G401 (cell line): ENCODE measurements around the gene PPP1R15A. TPM values are rescaled to one million over a fixed set of nuclear protein-coding genes. Genes with fewer than 3 reads are reported as not detected.

Source experiments
- total RNA-seq: library from RNA; depleted of rRNA; stranded (reverse); fragments of >200 nt; shearing (Covaris generic); gene quantifications from 2 replicates; pipeline ENCODE4 v1.2.3, GENCODE V29; 2014; rRNA removed

Gene PPP1R15A
- total RNA-seq, 1 experiment from 2014 or later: 58.7 TPM

Other genes starting within 250 kb of the PPP1R15A start
- 25.5 and 40.0 TPM in 2 replicates for gene DBP, start 235.0 kb upstream of the PPP1R15A start, total RNA-seq
- 103 TPM in 2 replicates for gene CA11, start 226.2 kb upstream of the PPP1R15A start, total RNA-seq
- 1.3 TPM in 1 of 2 replicates, not detected in the other for gene NTN5, start 199.4 kb upstream of the PPP1R15A start, total RNA-seq
- gene FUT2, start 176.4 kb upstream of the PPP1R15A start, total RNA-seq: not detected in 2 replicates
- gene MAMSTR, start 152.7 kb upstream of the PPP1R15A start, total RNA-seq: 0.37 and 1.5 TPM in 2 replicates
- 2.8 and 27.4 TPM in 2 replicates for gene RASIP1, start 131.8 kb upstream of the PPP1R15A start, total RNA-seq
- gene IZUMO1, start 125.5 kb upstream of the PPP1R15A start, total RNA-seq: not detected in 2 replicates
- not detected in 2 replicates for gene FUT1, start 119.8 kb upstream of the PPP1R15A start, total RNA-seq
- gene FGF21, start 116.9 kb upstream of the PPP1R15A start, total RNA-seq: not detected in 2 replicates
- gene BCAT2, start 61.4 kb upstream of the PPP1R15A start, total RNA-seq: 43.4 and 44.1 TPM in 2 replicates
- 62.8 and 69.0 TPM in 2 replicates for gene HSD17B14, start 35.9 kb upstream of the PPP1R15A start, total RNA-seq
- 12.4 and 20.4 TPM in 2 replicates for gene PLEKHA4, start 3.8 kb upstream of the PPP1R15A start, total RNA-seq
- gene TULP2, start 26.3 kb downstream of the PPP1R15A start, total RNA-seq: not detected in 2 replicates
- gene NUCB1, start 27.9 kb downstream of the PPP1R15A start, total RNA-seq: 201 and 252 TPM in 2 replicates
- 3.0 and 4.2 TPM in 2 replicates for gene DHDH, start 61.3 kb downstream of the PPP1R15A start, total RNA-seq
- gene BAX, start 82.5 kb downstream of the PPP1R15A start, total RNA-seq: 160 and 177 TPM in 2 replicates
- gene FTL, start 92.9 kb downstream of the PPP1R15A start, total RNA-seq: 4,146 and 4,408 TPM in 2 replicates
- 41.3 and 43.2 TPM in 2 replicates for gene GYS1, start 120.9 kb downstream of the PPP1R15A start, total RNA-seq
- gene RUVBL2, start 121.5 kb downstream of the PPP1R15A start, total RNA-seq: 426 and 535 TPM in 2 replicates
- not detected in 2 replicates for gene LHB, start 144.7 kb downstream of the PPP1R15A start, total RNA-seq
- not detected in 2 replicates for gene CGB3, start 151.9 kb downstream of the PPP1R15A start, total RNA-seq
- not detected in 2 replicates for gene CGB2, start 159.5 kb downstream of the PPP1R15A start, total RNA-seq
- not detected in 2 replicates for gene CGB1, start 164.5 kb downstream of the PPP1R15A start, total RNA-seq
- gene CGB5, start 171.4 kb downstream of the PPP1R15A start, total RNA-seq: not detected in 2 replicates
- not detected in 2 replicates for gene CGB8, start 176.7 kb downstream of the PPP1R15A start, total RNA-seq
- 4.8 and 7.2 TPM in 2 replicates for gene CGB7, start 185.3 kb downstream of the PPP1R15A start, total RNA-seq
- 11.5 and 18.3 TPM in 2 replicates for gene NTF4, start 192.4 kb downstream of the PPP1R15A start, total RNA-seq
- gene KCNA7, start 200.3 kb downstream of the PPP1R15A start, total RNA-seq: 0.06 TPM in 1 of 2 replicates, not detected in the other
- gene SNRNP70, start 213.0 kb downstream of the PPP1R15A start, total RNA-seq: 326 and 361 TPM in 2 replicates
- gene LIN7B, start 241.9 kb downstream of the PPP1R15A start, total RNA-seq: 19.1 and 32.2 TPM in 2 replicates
- gene C19orf73, start 246.7 kb downstream of the PPP1R15A start, total RNA-seq: 0.74 TPM in 1 of 2 replicates, not detected in the other
- 101 and 111 TPM in 2 replicates for gene PPFIA3, start 247.1 kb downstream of the PPP1R15A start, total RNA-seq